OCI-LY3 (cell line): ENCODE data around the gene TYRO3.

Experiments used
- CTCF ChIP-seq: fragments of 200-600, 300-600 bp; sonication (generic); IDR thresholded peaks from 2 replicates; pipeline ENCODE4 v1.5.1; 2014; ENCODE audit warnings: antibody characterized with exemption, low read length, low read depth
- EZH2phosphoT487 ChIP-seq: fragments of 200-600 bp; shearing (Covaris generic); IDR thresholded peaks from 2 replicates; pipeline ENCODE4 v1.6.1; 2018; ENCODE audit warnings: antibody characterized with exemption, mixed run types, low read depth

DNA sequence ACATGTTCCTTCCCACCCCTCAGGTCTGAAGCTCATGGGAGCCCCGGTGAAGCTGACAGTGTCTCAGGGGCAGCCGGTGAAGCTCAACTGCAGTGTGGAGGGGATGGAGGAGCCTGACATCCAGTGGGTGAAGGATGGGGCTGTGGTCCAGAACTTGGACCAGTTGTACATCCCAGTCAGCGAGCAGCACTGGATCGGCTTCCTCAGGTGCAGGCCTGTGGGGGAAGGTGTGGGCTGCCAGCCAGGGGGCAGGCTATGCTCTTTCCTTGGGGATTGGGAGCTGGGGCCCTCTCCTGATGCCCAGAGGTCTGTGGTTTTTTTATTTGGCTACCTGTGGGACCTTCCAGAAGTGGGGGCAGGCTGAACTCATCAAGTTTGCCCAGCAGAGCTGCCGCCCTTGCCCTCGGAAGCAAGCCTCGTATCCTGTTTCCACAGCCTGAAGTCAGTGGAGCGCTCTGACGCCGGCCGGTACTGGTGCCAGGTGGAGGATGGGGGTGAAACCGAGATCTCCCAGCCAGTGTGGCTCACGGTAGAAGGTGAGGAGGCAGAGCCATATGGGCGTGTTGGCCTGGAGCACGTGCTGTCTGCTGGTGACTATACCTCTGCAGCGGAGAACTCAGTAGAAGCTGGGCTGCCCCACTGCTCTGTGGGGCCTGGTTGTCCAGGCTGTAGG lies 2.2 kb downstream of the TYRO3 start:
- TF ChIP-seq CTCF (no peak), EZH2phosphoT487 (no peak)
